CD4-positive, alpha-beta T cell treated with Interleukin-15 for 4 hours (primary cell): ENCODE results near the gene SLC22A23.
A peak's percentile ranks its signal among the peaks of the same experiment; 100 is the strongest.
"Not testable (repeated sequence)": the region's sequence is repeated elsewhere in the genome, so short reads cannot be mapped to it uniquely, and the experiment has no call there.

Experiments used
- DNase-seq: peaks from one replicate; pipeline ENCODE4 v3.0.0-alpha.2; 2020; ENCODE audit warnings: low spot score

The SLC22A23 gene

DNA sequence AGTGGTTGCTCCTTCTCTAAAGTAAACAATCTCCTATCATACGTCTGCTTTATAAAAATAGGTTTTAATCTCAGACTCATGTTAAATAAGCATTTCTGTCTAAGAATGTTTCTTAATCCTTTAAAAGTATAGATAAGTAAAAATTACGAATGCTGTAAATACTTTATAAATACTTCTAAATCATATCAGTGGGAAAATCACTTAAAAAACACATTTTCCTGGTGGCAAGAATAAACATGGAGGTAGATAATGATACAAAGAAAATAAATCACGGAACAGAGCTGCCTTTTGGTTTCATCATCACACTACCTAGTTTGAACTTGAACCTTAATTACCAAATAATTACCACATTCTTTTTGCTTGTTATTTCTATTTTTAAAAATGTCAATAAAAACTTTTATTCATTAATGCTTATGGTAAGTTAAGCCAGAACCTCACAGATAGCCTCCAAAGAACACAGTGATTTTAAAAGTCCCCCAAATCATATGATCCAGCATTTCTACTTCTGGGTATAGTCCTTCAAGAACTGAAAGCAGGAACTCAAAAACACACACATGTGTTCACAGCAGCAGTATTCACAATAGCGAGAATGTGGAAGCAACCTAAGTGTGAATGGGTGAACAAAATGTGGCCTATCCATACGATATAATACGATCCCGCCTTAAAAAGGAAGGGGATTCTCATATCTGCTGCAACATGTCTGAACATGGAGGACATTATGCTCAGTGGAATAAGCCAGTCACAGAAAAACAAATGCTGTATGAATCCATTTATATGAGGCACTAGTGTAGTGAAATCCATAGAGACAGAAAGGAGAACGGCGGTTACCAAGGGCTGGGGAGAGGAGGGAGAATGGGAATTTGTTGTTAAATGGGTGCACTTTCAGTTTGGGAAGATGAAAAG is 72.4 kb downstream of the SLC22A23 start:
- DNase-seq = no peak

GRCh38 chr6:3383525-3383924 is 73.3 kb downstream of the SLC22A23 start:
- no peak for DNase-seq

DNA sequence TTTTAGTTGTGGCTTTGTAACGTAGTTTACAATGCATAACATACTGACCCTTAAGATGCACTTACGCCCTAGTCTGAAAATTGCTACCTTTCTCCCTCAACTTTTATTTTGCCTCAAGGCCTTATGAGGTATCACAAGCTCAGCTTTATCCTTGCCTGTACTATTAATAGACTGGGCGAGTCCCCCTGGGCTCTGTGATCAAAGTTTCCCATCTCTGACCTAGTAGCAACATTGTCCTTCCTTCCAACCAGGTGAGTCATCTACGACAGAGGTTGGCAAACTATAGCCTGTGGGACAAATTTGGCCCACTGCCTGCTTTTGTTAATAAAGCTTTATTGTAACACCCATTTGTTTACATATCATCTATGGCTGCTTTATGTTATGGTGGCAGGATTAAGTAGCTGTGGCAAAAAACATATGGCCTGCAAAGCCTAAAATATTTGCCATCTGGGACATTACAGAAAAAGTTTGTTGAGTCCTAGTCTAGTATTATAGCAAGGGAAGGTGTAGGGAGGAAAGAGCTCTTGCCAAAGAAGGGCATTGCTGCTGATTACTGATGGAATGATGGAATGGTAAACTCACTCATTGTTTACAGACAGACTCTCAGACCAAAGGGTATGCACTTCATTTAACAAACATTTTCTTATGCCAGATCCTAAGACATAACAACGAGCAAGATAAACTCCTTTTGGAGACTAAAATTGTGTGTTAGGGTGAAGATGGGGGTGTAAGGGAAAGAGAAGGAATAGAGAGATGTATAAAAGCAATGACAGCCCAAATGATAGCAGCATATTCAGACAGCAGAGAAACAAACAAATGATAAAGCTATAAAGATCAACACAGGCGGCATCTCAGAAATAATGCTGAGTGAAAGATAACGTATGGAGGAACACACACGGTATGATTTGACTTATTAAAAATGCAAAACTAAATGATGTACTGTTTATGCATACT is 74.2 kb downstream of the SLC22A23 start:
- DNase-seq = no peak

GRCh38 chr6:3381233-3381921 is 75.5 kb downstream of the SLC22A23 start:
- no peak for DNase-seq

- DNase-seq = no peak
Observed at GRCh38 chr6:3380344-3381232, 76.3 kb downstream of the SLC22A23 start.

DNA sequence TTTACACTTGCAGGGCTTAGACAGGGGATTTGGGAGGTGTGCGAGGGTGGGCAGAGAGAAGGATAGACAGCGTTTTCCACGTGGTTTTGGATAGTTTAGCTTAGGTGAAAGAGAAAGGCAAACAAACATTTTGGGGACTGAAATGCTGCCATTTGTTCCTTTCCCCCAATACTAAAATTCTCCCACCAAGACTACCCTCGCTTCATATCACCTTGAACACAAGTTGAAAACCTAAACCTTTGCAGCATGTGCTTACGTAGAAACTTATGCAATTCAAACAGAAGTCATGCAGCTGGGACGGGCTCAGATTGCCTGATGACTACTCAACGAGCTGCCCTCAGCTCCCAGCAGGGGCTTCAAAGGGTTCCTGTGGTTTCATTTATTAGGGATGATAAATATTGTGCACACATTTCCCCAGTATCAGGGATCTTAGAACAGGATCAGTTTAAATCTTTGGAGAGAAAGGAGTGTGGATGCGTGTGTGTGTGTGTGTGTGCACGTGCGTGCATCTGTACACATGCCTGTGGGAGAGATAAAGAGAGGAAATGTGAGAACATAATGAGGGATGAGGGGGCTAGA is 77.3 kb downstream of the SLC22A23 start:
- DNase-seq = no peak

GRCh38 chr6:3378808-3379207 is 78.0 kb downstream of the SLC22A23 start:
- DNase-seq = not testable (repeated sequence)

- not testable (repeated sequence) for DNase-seq
Observed at GRCh38 chr6:3378398-3378782, 78.5 kb downstream of the SLC22A23 start.

GRCh38 chr6:3377536-3378397 is 79.1 kb downstream of the SLC22A23 start:
- no peak for DNase-seq

GRCh38 chr6:3376893-3377535 is 79.8 kb downstream of the SLC22A23 start:
- DNase-seq = no peak

GRCh38 chr6:3376064-3376463 is 80.8 kb downstream of the SLC22A23 start:
- no peak for DNase-seq

- no peak for DNase-seq
Observed at GRCh38 chr6:3373597-3374203, 83.2 kb downstream of the SLC22A23 start.

DNA sequence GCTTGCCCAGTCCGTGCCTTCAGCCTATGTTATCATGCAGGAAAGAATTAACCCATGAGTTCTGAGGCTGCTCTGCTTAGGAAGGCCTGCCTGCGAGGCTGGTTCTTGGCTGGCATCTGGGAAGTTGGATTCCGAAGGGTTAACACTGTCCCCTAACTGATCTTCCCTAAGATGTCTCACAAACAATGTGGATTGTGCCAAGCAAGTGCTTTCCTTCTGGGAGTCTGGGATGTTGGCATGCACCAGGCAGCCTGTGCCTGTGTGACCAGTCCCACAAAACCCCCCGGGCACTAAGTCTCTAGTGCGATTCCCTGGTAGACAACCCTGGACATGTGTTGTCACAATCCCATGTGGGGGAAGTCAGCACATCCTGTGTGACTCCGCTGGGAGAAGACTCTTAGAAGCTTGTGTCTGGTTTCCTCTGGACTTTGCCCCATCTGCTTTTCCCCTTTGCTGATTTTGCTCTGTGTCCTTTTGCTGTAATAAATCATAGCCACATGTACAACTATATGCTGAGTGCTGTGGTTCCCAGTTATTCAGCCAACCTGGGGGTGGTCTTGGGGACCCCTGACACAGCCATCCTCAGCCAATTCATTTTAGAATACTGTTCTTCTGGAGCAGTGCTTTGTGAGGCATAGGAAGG is 83.8 kb downstream of the SLC22A23 start:
- no peak for DNase-seq

- no peak for DNase-seq
Observed at GRCh38 chr6:3372184-3372846, 84.5 kb downstream of the SLC22A23 start.

- DNase-seq = no peak
Observed at GRCh38 chr6:3371222-3371949, 85.5 kb downstream of the SLC22A23 start.

DNA sequence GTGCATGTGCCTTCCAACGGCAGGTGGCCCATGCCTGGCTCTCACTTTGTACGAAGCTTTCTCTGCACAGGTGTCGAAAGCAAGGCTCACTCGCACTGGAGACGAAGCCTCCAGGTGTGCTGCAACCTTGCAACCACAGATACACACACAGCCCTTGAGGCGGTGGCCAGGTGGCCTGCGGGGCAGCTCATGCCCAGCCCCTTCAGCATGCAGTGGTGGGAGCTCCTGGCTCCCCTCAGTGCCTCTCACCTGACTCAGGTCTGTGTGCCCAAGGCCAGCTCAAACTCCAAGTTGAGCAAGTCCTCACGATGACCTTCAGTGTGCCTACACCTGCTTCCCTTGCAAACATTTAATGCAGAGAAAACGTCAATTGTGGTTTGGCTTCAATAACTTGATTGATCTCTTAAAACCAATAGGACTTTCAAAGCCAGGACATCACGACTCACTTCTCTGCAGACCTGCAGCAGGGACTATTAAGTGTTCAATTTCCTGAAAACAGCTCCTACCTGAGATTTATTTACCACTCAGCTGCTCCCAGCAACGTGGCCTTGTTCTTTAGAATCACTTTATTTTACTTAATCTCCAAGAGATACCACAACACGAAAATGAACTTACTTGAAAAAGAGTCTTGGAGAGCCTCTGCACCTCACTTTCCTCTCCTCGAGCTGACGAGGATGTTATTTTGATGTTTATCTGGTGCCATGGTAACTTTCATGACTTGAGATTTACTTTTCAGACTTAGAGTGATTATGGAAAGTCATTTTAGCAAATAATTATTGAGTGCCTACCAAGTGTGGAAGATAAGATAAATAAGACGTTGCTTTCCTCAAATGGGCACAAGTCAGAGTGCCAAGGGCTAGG is 86.3 kb downstream of the SLC22A23 start:
- peak; percentile 55 for DNase-seq
